ENCODE results near the gene TNFSF13. TPM values are rescaled to one million over a fixed set of nuclear protein-coding genes. Genes with fewer than 3 reads are reported as not detected.
"Not testable (repeated sequence)": the region's sequence is repeated elsewhere in the genome, so short reads cannot be mapped to it uniquely, and the experiment has no call there.

The TNFSF13 gene
- total RNA-seq, 2 donors from 2014 or later: 15.0 to 25.5 TPM

- peak; percentile 53 for DNase-seq
- no peak for ATAC-seq
- intact Hi-C loops (cut with DNase I): no loop called here
These were observed 24.1 kb downstream of the TNFSF13 start for GRCh38 chr17:7582396-7583252.

GRCh38 chr17:7583253-7584109 lies 24.9 kb downstream of the TNFSF13 start, which contains the start of gene MPDU1:
MPDU1 (plus strand) TSS chr17:7583852; CDS start chr17:7583863, 11 bp downstream.
- intact Hi-C loops (cut with DNase I): no loop called here
- DNase-seq (peak; percentile 97), ATAC-seq (peak; percentile 85 to 89)

- DNase-seq (no peak), ATAC-seq (no peak)
- intact Hi-C loops (cut with DNase I): no loop called here
These were observed 28.3 kb downstream of the TNFSF13 start for GRCh38 chr17:7586673-7587419.

- intact Hi-C loops (cut with DNase I): no loop called here
- no peak for DNase-seq
- ATAC-seq: no peak
These were observed 29.0 kb downstream of the TNFSF13 start for GRCh38 chr17:7587420-7588151.

- no peak for DNase-seq
- ATAC-seq: peak; percentile 2 to 3
- intact Hi-C loops (cut with DNase I): no loop called here
These were observed 30.1 kb downstream of the TNFSF13 start for GRCh38 chr17:7588553-7589203.

- intact Hi-C loops (cut with DNase I): no loop called here
- DNase-seq (peak; percentile 89), ATAC-seq (peak; percentile 82 to 91)
These were observed 30.8 kb downstream of the TNFSF13 start for GRCh38 chr17:7589204-7589868.

- intact Hi-C loops (cut with DNase I): no loop called here
- ATAC-seq: peak in 1 of 2 donors; percentile 2
- DNase-seq: no peak
These were observed 31.5 kb downstream of the TNFSF13 start, which contains the start of gene SOX15 for GRCh38 chr17:7589891-7590691. SOX15 (minus strand) TSS chr17:7590094; CDS start chr17:7589676, 418 bp downstream.

GRCh38 chr17:7590743-7591142 lies 32.2 kb downstream of the TNFSF13 start:
- ATAC-seq (peak in 1 of 2 donors; percentile 31), DNase-seq (no peak)
- intact Hi-C loops (cut with DNase I): no loop called here

- intact Hi-C loops (cut with DNase I): no loop called here
These were observed 33.0 kb downstream of the TNFSF13 start for GRCh38 chr17:7591596-7591995.

GRCh38 chr17:7592422-7593021 lies 34.0 kb downstream of the TNFSF13 start:
- ATAC-seq: no peak
- no peak for DNase-seq
- intact Hi-C loops (cut with DNase I): no loop called here

More at GRCh38 chr17:7591596-7591995, 33.0 kb downstream of the TNFSF13 start:
- ATAC-seq: no peak
- DNase-seq: no peak

GRCh38 chr17:7593296-7593695 lies 34.7 kb downstream of the TNFSF13 start:
- DNase-seq (no peak), ATAC-seq (no peak)
- intact Hi-C loops (cut with DNase I): no loop called here

GRCh38 chr17:7597561-7597960 lies 39.0 kb downstream of the TNFSF13 start:
- DNase-seq; ATAC-seq; intact Hi-C loops (cut with DNase I): not testable (repeated sequence)

GRCh38 chr17:7606280-7606679 lies 47.7 kb downstream of the TNFSF13 start:
- DNase-seq: no peak
- intact Hi-C loops (cut with DNase I): no loop called here
- peak; percentile 94 for ATAC-seq

GRCh38 chr17:7610641-7611040 lies 52.1 kb downstream of the TNFSF13 start:
- intact Hi-C loops (cut with DNase I): no loop called here
- DNase-seq: no peak
- no peak for ATAC-seq

Measured in left cardiac atrium (tissue), 4 donors.